ENCODE data around the gene TMEM169. TPM values are rescaled to one million over a fixed set of nuclear protein-coding genes. Genes with fewer than 3 reads are reported as not detected.

Gene TMEM169
- total RNA-seq, 1 experiment from 2014 or later = 0.17 TPM

Other genes starting within 250 kb of the TMEM169 start
- gene MREG, start 68.4 kb upstream of the TMEM169 start, total RNA-seq (2014; rRNA removed; shearing (Covaris generic)) = 3.4 and 4.1 TPM in 2 replicates
- 36.2 and 50.9 TPM in 2 replicates for gene PECR, start 110 bp upstream of the TMEM169 start, total RNA-seq (2014; rRNA removed; shearing (Covaris generic))
- gene XRCC5, start 27.4 kb downstream of the TMEM169 start, total RNA-seq (2014; rRNA removed; shearing (Covaris generic)) = 284 and 301 TPM in 2 replicates